DND-41 (cell line): ENCODE measurements around the gene KLF5.

ENCODE experiments used
- EZH2 ChIP-seq: IDR thresholded peaks from 3 replicates; pipeline ENCODE4 v1.6.1; 2012; ENCODE audit warnings: borderline replicate concordance, low read depth, mild to moderate bottlenecking, moderate library complexity, low read length, inconsistent platforms; ENCODE audit not compliant: severe bottlenecking
- TF ChIP-seq, protein P1 (sequence below): IDR thresholded peaks from 2 replicates; pipeline ENCODE4 v1.5.1; 2012; ENCODE audit warnings: borderline replicate concordance, low read length, moderate library complexity, mild to moderate bottlenecking; ENCODE audit not compliant: poor library complexity, severe bottlenecking; ENCODE audit errors: extremely low read depth

- TF ChIP-seq EZH2 = no peak
- TF ChIP-seq, protein P1, sequence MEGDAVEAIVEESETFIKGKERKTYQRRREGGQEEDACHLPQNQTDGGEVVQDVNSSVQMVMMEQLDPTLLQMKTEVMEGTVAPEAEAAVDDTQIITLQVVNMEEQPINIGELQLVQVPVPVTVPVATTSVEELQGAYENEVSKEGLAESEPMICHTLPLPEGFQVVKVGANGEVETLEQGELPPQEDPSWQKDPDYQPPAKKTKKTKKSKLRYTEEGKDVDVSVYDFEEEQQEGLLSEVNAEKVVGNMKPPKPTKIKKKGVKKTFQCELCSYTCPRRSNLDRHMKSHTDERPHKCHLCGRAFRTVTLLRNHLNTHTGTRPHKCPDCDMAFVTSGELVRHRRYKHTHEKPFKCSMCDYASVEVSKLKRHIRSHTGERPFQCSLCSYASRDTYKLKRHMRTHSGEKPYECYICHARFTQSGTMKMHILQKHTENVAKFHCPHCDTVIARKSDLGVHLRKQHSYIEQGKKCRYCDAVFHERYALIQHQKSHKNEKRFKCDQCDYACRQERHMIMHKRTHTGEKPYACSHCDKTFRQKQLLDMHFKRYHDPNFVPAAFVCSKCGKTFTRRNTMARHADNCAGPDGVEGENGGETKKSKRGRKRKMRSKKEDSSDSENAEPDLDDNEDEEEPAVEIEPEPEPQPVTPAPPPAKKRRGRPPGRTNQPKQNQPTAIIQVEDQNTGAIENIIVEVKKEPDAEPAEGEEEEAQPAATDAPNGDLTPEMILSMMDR = no peak
Observed at GRCh38 chr13:73090823-73091187, 32.0 kb downstream of the KLF5 start.
